ENCODE measurements around the gene PGK1.
"Not testable (repeated sequence)": the region's sequence is repeated elsewhere in the genome, so short reads cannot be mapped to it uniquely, and the experiment has no call there.

PGK1 gene
- total RNA-seq = 259 to 379 (median 287) reads per million in 3 donors

- Histone ChIP-seq H3K9me3 (ENCODE audit: control insufficient read depth, low read length) (no peaks in the 10 kb centered on the region), H3K27me3 (replicated peaks; ENCODE audit: control insufficient read depth, insufficient read depth, low read length, poor library complexity, severe bottlenecking) (no peaks in the 10 kb centered on the region), H3K4me1 (ENCODE audit: control insufficient read depth, insufficient read depth, low read length, poor library complexity, severe bottlenecking) (peaks cover 11% of the 10 kb centered on the region), H3K4me3 (ENCODE audit: insufficient read depth, low read depth, low read length, poor library complexity, severe bottlenecking) (peak within 1 kb of the TSS; percentile 81), H3K36me3 (ENCODE audit: control insufficient read depth, insufficient read depth, low read length) (no peaks in the 10 kb centered on the region), H3K27ac (ENCODE audit: insufficient read depth, low read length, poor library complexity, severe bottlenecking) (peak within 1 kb of the TSS; percentile 92)
- DNase-seq = peak; percentile 91
Observed at GRCh38 chrX:78103623-78104446, at the start of gene PGK1. TSS of gene PGK1 (plus strand) at chrX:78104248. CDS start at chrX:78104341, 93 bp downstream.

DNA sequence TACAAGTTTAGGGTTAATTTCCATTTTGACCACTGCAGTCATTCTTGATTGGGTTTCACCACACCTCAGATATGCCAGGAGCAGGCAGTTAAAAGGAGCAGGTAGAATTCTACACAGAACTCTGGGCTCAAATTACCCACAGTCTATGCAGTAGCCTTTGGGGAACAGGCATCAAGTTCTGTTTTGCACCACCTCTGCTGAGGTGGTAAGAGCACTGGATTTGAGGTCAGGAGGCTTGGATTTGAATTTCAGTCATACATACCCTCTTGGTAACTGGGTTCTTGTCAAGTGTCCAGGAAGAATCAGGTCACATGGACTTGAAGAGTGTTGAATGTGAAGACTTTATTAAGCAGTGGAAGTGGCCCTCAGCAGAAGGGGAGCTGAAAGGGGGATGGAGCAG, 40.4 kb upstream of the PGK1 start:
- H3K4me3 ChIP-seq (ENCODE audit: insufficient read depth, low read depth, low read length, poor library complexity, severe bottlenecking) = no peak overlapping the region
- no peaks in the 10 kb centered on the region for H3K27me3 ChIP-seq (replicated peaks; ENCODE audit: control insufficient read depth, insufficient read depth, low read length, poor library complexity, severe bottlenecking)
- H3K27ac ChIP-seq (ENCODE audit: insufficient read depth, low read length, poor library complexity, severe bottlenecking) = no peak overlapping the region
- DNase-seq = no peak
- no peaks in the 10 kb centered on the region for H3K9me3 ChIP-seq (ENCODE audit: control insufficient read depth, low read length)
- no peaks in the 10 kb centered on the region for H3K4me1 ChIP-seq (ENCODE audit: control insufficient read depth, insufficient read depth, low read length, poor library complexity, severe bottlenecking)
- no peaks in the 10 kb centered on the region for H3K36me3 ChIP-seq (ENCODE audit: control insufficient read depth, insufficient read depth, low read length)

- Histone ChIP-seq H3K9me3 (ENCODE audit: control insufficient read depth, low read length) (no peaks in the 10 kb centered on the region), H3K4me1 (ENCODE audit: control insufficient read depth, insufficient read depth, low read length, poor library complexity, severe bottlenecking) (no peaks in the 10 kb centered on the region), H3K27ac (ENCODE audit: insufficient read depth, low read length, poor library complexity, severe bottlenecking) (no peak overlapping the region), H3K4me3 (ENCODE audit: insufficient read depth, low read depth, low read length, poor library complexity, severe bottlenecking) (no peak overlapping the region), H3K36me3 (ENCODE audit: control insufficient read depth, insufficient read depth, low read length) (no peaks in the 10 kb centered on the region), H3K27me3 (replicated peaks; ENCODE audit: control insufficient read depth, insufficient read depth, low read length, poor library complexity, severe bottlenecking) (no peaks in the 10 kb centered on the region)
- DNase-seq = no peak
Observed at GRCh38 chrX:78064152-78064551, 39.9 kb upstream of the PGK1 start.

DNA sequence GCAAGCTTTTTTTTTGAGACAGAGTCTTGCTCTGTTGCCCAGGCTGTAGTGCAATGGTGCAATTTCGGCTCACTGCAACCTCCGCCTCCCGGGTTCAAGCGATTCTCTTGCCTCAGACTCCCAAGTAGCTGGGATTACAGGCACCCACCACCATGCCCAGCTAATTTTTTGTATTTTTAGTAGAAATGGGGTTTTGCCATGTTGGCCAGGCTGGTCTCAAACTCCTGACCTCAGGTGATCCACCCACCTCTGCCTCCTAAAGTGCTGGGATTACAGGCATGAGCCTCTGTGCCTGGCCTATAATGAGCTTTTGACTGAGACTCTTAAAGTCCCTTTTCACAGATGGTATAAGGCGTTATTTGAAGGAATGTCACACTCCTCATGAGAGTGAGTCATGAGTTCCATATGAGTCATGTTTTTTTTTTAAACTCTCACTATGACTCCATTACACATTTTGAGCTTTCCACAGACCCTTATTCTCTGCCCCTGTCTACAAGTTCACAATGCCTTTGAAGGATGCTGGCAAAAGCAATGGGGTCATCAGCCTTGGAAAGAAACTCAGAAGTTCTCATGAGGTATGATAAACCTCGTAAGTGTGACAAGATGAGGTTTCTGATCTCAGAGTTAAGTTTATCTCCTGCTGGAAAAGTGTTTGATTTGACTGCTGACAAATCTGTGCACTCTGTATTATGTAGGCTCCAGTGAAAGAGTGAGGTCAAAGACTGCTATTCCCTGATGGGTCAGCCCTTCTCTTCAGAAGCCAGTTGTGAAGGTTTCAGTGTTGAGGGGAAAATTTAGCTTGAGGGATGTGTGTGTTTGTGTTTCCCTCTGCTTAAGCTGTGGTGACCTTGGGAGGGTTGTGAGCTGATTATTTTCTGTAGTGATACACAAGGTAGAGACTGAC, 39.1 kb upstream of the PGK1 start:
- H3K36me3 ChIP-seq (ENCODE audit: control insufficient read depth, insufficient read depth, low read length); H3K27ac ChIP-seq (ENCODE audit: insufficient read depth, low read length, poor library complexity, severe bottlenecking); H3K4me1 ChIP-seq (ENCODE audit: control insufficient read depth, insufficient read depth, low read length, poor library complexity, severe bottlenecking); H3K9me3 ChIP-seq (ENCODE audit: control insufficient read depth, low read length); H3K4me3 ChIP-seq (ENCODE audit: insufficient read depth, low read depth, low read length, poor library complexity, severe bottlenecking); DNase-seq; H3K27me3 ChIP-seq (replicated peaks; ENCODE audit: control insufficient read depth, insufficient read depth, low read length, poor library complexity, severe bottlenecking): not testable (repeated sequence)

- H3K27ac ChIP-seq (ENCODE audit: insufficient read depth, low read length, poor library complexity, severe bottlenecking) = no peak overlapping the region
- no peak overlapping the region for H3K4me3 ChIP-seq (ENCODE audit: insufficient read depth, low read depth, low read length, poor library complexity, severe bottlenecking)
- no peak for DNase-seq
- H3K4me1 ChIP-seq (ENCODE audit: control insufficient read depth, insufficient read depth, low read length, poor library complexity, severe bottlenecking) = no peaks in the 10 kb centered on the region
- H3K9me3 ChIP-seq (ENCODE audit: control insufficient read depth, low read length) = no peaks in the 10 kb centered on the region
- no peaks in the 10 kb centered on the region for H3K36me3 ChIP-seq (ENCODE audit: control insufficient read depth, insufficient read depth, low read length)
- H3K27me3 ChIP-seq (replicated peaks; ENCODE audit: control insufficient read depth, insufficient read depth, low read length, poor library complexity, severe bottlenecking) = no peaks in the 10 kb centered on the region
Observed at GRCh38 chrX:78066110-78066509, 37.9 kb upstream of the PGK1 start.

DNA sequence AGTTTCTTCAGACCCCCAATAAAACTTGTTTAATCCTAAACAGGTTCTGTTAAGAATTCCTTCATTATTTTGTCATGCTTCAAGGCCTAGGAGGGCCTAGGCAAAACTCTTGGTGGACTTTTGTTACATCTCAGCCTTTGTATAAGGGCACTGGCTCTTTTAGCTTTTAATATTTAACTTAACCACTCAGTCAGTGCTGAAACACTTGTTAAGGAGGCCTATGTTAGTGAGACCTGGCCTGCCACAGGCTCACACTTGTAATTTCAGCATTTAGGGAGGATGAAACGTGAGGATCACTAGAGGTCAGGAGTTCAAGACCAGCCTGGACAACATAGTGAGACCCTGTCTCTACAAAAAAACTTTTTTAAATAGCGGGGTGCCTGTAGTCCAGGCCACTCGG, 32.7 kb upstream of the PGK1 start:
- Histone ChIP-seq H3K36me3 (ENCODE audit: control insufficient read depth, insufficient read depth, low read length) (no peaks in the 10 kb centered on the region), H3K27ac (ENCODE audit: insufficient read depth, low read length, poor library complexity, severe bottlenecking) (no peak overlapping the region), H3K27me3 (replicated peaks; ENCODE audit: control insufficient read depth, insufficient read depth, low read length, poor library complexity, severe bottlenecking) (no peaks in the 10 kb centered on the region), H3K4me1 (ENCODE audit: control insufficient read depth, insufficient read depth, low read length, poor library complexity, severe bottlenecking) (no peaks in the 10 kb centered on the region), H3K9me3 (ENCODE audit: control insufficient read depth, low read length) (no peaks in the 10 kb centered on the region), H3K4me3 (ENCODE audit: insufficient read depth, low read depth, low read length, poor library complexity, severe bottlenecking) (no peak overlapping the region)
- DNase-seq = no peak

DNA sequence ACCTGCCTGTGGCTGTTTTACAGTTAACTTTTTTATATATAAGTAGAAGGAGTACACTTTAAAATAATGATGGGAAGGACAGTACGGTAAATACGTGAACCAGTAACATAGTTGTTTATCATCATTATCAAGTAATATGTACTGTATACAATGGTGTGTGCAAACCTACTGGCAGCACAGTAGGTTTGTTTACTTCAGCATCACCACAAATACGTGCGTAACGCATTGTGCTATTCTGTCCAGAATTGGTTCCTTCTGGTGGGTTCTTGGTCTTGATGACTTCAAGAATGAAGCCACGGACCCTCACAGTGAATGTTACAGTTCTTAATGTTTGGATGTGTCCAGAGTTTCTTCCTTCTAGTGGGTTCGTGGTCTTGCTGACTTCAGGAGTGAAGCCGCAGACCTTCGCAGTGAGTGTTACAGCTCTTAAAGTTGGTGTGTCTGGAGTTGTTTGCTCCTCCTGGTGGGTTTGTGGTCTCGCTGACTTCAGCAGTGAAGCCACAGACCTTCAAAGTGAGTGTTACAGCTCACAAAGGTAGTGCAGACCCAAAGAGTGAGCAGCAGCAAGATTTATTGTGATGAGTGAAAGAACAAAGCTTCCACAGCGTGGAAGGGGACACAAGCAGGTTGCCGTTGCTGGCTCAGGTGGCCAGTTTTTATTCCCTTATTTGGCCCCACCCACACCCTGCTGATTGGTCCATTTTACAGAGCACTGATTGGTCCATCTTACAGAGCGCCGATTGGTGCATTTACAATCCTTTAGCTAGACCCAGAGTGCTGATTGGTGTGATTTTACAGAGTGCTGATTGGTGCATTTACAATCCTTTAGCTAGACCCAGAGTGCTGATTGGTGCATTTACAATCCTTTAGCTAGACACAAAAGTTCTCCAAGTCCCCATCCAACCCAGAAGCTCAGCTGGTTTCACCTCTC, 30.6 kb upstream of the PGK1 start:
- H3K4me3 ChIP-seq (ENCODE audit: insufficient read depth, low read depth, low read length, poor library complexity, severe bottlenecking); H3K4me1 ChIP-seq (ENCODE audit: control insufficient read depth, insufficient read depth, low read length, poor library complexity, severe bottlenecking); H3K27me3 ChIP-seq (replicated peaks; ENCODE audit: control insufficient read depth, insufficient read depth, low read length, poor library complexity, severe bottlenecking); H3K9me3 ChIP-seq (ENCODE audit: control insufficient read depth, low read length); H3K27ac ChIP-seq (ENCODE audit: insufficient read depth, low read length, poor library complexity, severe bottlenecking); H3K36me3 ChIP-seq (ENCODE audit: control insufficient read depth, insufficient read depth, low read length): not testable (repeated sequence)
- peak in 1 of 3 donors; percentile 5 for DNase-seq

DNA sequence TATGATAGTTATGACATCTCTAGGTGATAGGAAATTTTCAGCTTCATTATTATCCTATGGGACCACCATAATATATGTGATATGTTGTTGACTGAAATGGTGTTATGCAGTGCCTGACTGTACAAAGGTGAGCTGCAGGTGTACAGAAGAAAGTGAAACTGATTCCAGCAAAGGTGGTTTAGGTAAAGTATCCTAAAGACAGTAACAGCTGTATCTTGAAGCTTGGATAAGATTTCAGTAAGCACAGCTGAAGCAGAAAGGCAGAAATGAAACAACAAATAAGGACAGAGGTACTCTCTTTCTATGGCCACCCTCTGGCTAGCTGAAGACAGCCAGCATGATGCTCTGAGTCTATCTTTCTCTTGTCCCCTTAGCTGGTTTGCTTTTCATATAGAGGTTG, 30.0 kb upstream of the PGK1 start:
- H3K9me3 ChIP-seq (ENCODE audit: control insufficient read depth, low read length) = no peaks in the 10 kb centered on the region
- H3K4me1 ChIP-seq (ENCODE audit: control insufficient read depth, insufficient read depth, low read length, poor library complexity, severe bottlenecking) = no peaks in the 10 kb centered on the region
- H3K36me3 ChIP-seq (ENCODE audit: control insufficient read depth, insufficient read depth, low read length) = no peaks in the 10 kb centered on the region
- no peaks in the 10 kb centered on the region for H3K27me3 ChIP-seq (replicated peaks; ENCODE audit: control insufficient read depth, insufficient read depth, low read length, poor library complexity, severe bottlenecking)
- no peak for DNase-seq
- no peak overlapping the region for H3K4me3 ChIP-seq (ENCODE audit: insufficient read depth, low read depth, low read length, poor library complexity, severe bottlenecking)
- H3K27ac ChIP-seq (ENCODE audit: insufficient read depth, low read length, poor library complexity, severe bottlenecking) = no peak overlapping the region

- Histone ChIP-seq H3K4me3 (ENCODE audit: insufficient read depth, low read depth, low read length, poor library complexity, severe bottlenecking) (no peak overlapping the region), H3K4me1 (ENCODE audit: control insufficient read depth, insufficient read depth, low read length, poor library complexity, severe bottlenecking) (no peaks in the 10 kb centered on the region), H3K36me3 (ENCODE audit: control insufficient read depth, insufficient read depth, low read length) (no peaks in the 10 kb centered on the region), H3K9me3 (ENCODE audit: control insufficient read depth, low read length) (no peaks in the 10 kb centered on the region), H3K27me3 (replicated peaks; ENCODE audit: control insufficient read depth, insufficient read depth, low read length, poor library complexity, severe bottlenecking) (no peaks in the 10 kb centered on the region), H3K27ac (ENCODE audit: insufficient read depth, low read length, poor library complexity, severe bottlenecking) (no peak overlapping the region)
- no peak for DNase-seq
Observed at GRCh38 chrX:78075787-78076389, 28.2 kb upstream of the PGK1 start.

Data from effector memory CD4-positive, alpha-beta T cell (primary cell).